B cell (primary cell): ENCODE results near the gene USP2.

Experiments
- CTCF ChIP-seq: fragments of 200-600 bp; IDR thresholded peaks from one replicate; pipeline ENCODE4 v1.8.0; 2022; ENCODE audit warnings: antibody characterized with exemption, mild to moderate bottlenecking
- EZH2 ChIP-seq: IDR thresholded peaks from 2 replicates; pipeline ENCODE4 v1.6.1; 2012; ENCODE audit warnings: borderline replicate concordance, low read depth, mild to moderate bottlenecking, moderate library complexity, low read length; ENCODE audit not compliant: insufficient read depth, poor library complexity, severe bottlenecking

GRCh38 chr11:119306373-119306890, 75.1 kb downstream of the USP2 start:
- TF ChIP-seq CTCF (no peak), EZH2 (no peak)
